Endothelial cell of umbilical vein (primary cell): Measurements from ENCODE around the gene SELENON. TPM values are rescaled to one million over a fixed set of nuclear protein-coding genes. Genes with fewer than 3 reads are reported as not detected.

Source experiments
- BruUV-seq: library from RNA; stranded (reverse); fragments of 400-500 nt; replicated peaks from 2 replicates; lab custom pipeline; 2021; lab: Mats Ljungman, UMichigan
- CTCF ChIA-PET: fragments of 300-600, 350-600 bp; sonication (Branson Sonifier 250); formaldehyde crosslinking; loops from one replicate; lab custom pipeline; 2021; ENCODE audit warnings: antibody characterized with exemption, inconsistent platforms; lab: Charles Lee
- POLR2A ChIA-PET: fragments of 300-600, 350-600 bp; sonication (Branson Sonifier 250); formaldehyde crosslinking; loops from one replicate; lab custom pipeline; 2021; ENCODE audit warnings: antibody characterized with exemption, inconsistent platforms; lab: Charles Lee
- DNase-seq: peaks from one replicate; pipeline ENCODE4 v3.0.0-alpha.2; 2011; ENCODE audit warnings: low read depth, low spot score
- FAIRE-seq: peaks from 2 replicates; lab custom pipeline; 2011; peaks lifted over from hg19 to GRCh38; lab: Jason Lieb, UNC
- H2AFZ ChIP-seq: 2 replicates; pipeline ENCODE4 v1.6.0; 2012; ENCODE audit warnings: low read depth, low read length, control low read depth, inconsistent platforms
- H3K27ac ChIP-seq: 2 replicates; pipeline ENCODE4 v1.5.1; 2011; ENCODE audit warnings: low read depth, mild to moderate bottlenecking, control low read depth, low read length, moderate library complexity; ENCODE audit not compliant: insufficient read depth
- H3K27me3 ChIP-seq, 2 experiments: 2 replicates each; pipeline versions ENCODE4 v1.6.0 to v1.6.1; 2011; ENCODE audit warnings: low read length in 2 of 2, mixed read lengths in 1 of 2; ENCODE audit not compliant: control insufficient read depth in 2 of 2, insufficient read depth in 2 of 2
- H3K36me3 ChIP-seq, 2 experiments: 2 replicates in 1 of 2; 3 replicates in 1 of 2; pipeline ENCODE4 v1.5.1; 2011; ENCODE audit warnings: low read length in 2 of 2, mild to moderate bottlenecking in 1 of 2, moderate library complexity in 1 of 2; ENCODE audit not compliant: control insufficient read depth in 2 of 2, insufficient read depth in 2 of 2; ENCODE audit errors: extremely low read depth in 1 of 2
- H3K4me1 ChIP-seq: 3 replicates; pipeline ENCODE4 v1.5.1; 2011; ENCODE audit warnings: mild to moderate bottlenecking, low read length; ENCODE audit not compliant: control insufficient read depth, insufficient read depth; ENCODE audit errors: extremely low read depth
- H3K4me2 ChIP-seq: 2 replicates; pipeline ENCODE4 v1.6.1; 2011; ENCODE audit warnings: low read length, control low read depth, mixed read lengths; ENCODE audit not compliant: insufficient read depth
- H3K4me3 ChIP-seq, 3 experiments: fragments of 200-600 bp in 1 of 3; sonication (generic), shearing (Covaris generic) in 1 of 3; replicated peaks in 1 of 3; 2 replicates each; pipeline ENCODE4 v1.5.1; 2011 to 2016; ENCODE audit warnings: control low read depth in 3 of 3, low read length in 3 of 3, mild to moderate bottlenecking in 2 of 3, inconsistent platforms in 1 of 3, low read depth in 1 of 3, moderate library complexity in 1 of 3; ENCODE audit not compliant: insufficient read depth in 1 of 3
- H3K79me2 ChIP-seq: 2 replicates; pipeline ENCODE4 v1.6.0; 2012; ENCODE audit warnings: low read length, inconsistent platforms; ENCODE audit not compliant: control insufficient read depth, insufficient read depth
- H3K9ac ChIP-seq: replicated peaks from 2 replicates; pipeline ENCODE3; 2011; ENCODE audit warnings: low read length, control low read depth; ENCODE audit not compliant: insufficient read depth; ENCODE audit errors: extremely low read depth
- H3K9me1 ChIP-seq: replicated peaks from 3 replicates; pipeline ENCODE4 v1.6.0; 2011; ENCODE audit warnings: mild to moderate bottlenecking, low read length; ENCODE audit not compliant: control insufficient read depth, insufficient read depth; ENCODE audit errors: extremely low read depth
- H3K9me3 ChIP-seq: replicated peaks from 2 replicates; pipeline ENCODE4 v1.5.1; 2012; ENCODE audit warnings: low read length, inconsistent platforms; ENCODE audit not compliant: control insufficient read depth, insufficient read depth
- H4K20me1 ChIP-seq: replicated peaks from 2 replicates; pipeline ENCODE3; 2011; ENCODE audit warnings: mild to moderate bottlenecking, low read length; ENCODE audit not compliant: control insufficient read depth, insufficient read depth; ENCODE audit errors: extremely low read depth
- EZH2 ChIP-seq: IDR thresholded peaks from 2 replicates; pipeline ENCODE4 v1.6.1; 2012; ENCODE audit warnings: borderline replicate concordance, low read depth, mild to moderate bottlenecking, moderate library complexity, low read length, inconsistent platforms; ENCODE audit not compliant: severe bottlenecking
- FOS ChIP-seq: IDR thresholded peaks from 2 replicates; pipeline ENCODE4 v1.6.1; 2011; ENCODE audit warnings: mild to moderate bottlenecking, low read length, moderate library complexity, borderline replicate concordance; ENCODE audit not compliant: insufficient read depth
- GATA2 ChIP-seq: IDR thresholded peaks from 2 replicates; pipeline ENCODE4 v1.7.0; 2011; ENCODE audit warnings: low read depth, mild to moderate bottlenecking, moderate library complexity, mixed read lengths, low read length; ENCODE audit not compliant: insufficient read length, insufficient read depth
- JUN ChIP-seq: IDR thresholded peaks from 2 replicates; pipeline ENCODE4 v1.6.1; 2011; ENCODE audit warnings: borderline replicate concordance, low read depth; ENCODE audit not compliant: insufficient read length, insufficient read depth
- MYC ChIP-seq: IDR thresholded peaks from one replicate; pipeline ENCODE4 v1.6.1; 2011; ENCODE audit warnings: mild to moderate bottlenecking, low read depth, low read length
- POLR2A ChIP-seq: IDR thresholded peaks from 2 replicates; pipeline ENCODE4 v1.6.1; 2012; ENCODE audit warnings: low read depth, mild to moderate bottlenecking, control low read depth, low read length
- POLR2AphosphoS5 ChIP-seq: IDR thresholded peaks from 2 replicates; pipeline ENCODE4 v1.6.1; 2012; ENCODE audit warnings: low read depth, mild to moderate bottlenecking, control low read depth, low read length, moderate library complexity; ENCODE audit not compliant: insufficient read depth
- dilution Hi-C: fragments of 300-500 bp; cut with MboI; formaldehyde crosslinking; loops from one replicate; pipeline ENCODE4 v1.15.0; 2019; ENCODE audit warnings: low sequenced_read_pairs; ENCODE audit not compliant: extremely low pct_ligation_motif_present
- intact Hi-C: fragments of 100-400 bp; cut with micrococcal nuclease; formaldehyde crosslinking; loops from one replicate; pipeline ENCODE4 v1.10.0; 2022
- polyA plus RNA-seq, 4 experiments: library from polyadenylated mRNA; depleted of rRNA in 3 of 4; stranded (reverse) in 3 of 4; unstranded in 1 of 4; fragments of >200 nt; gene quantifications; 2 replicates each; pipeline versions ENCODE4 v1.2.1 to v1.2.3, GENCODE V29; 2011 to 2012; ENCODE audit warnings: missing spikeins in 1 of 4
- total RNA-seq: library from RNA; stranded (reverse); gene quantifications from 2 replicates; pipeline ENCODE4 v1.2.3, GENCODE V29; 2021
- TF ChIP-seq, protein P1 (sequence below): IDR thresholded peaks from 2 replicates; pipeline ENCODE4 v1.6.1; 2011; ENCODE audit not compliant: insufficient read depth, insufficient read length
- TF ChIP-seq, protein P2 (sequence below), 2 donors: IDR thresholded peaks; 1 replicate in 1 of 2; 2 replicates in 1 of 2; pipeline ENCODE4 v1.5.1; 2011; ENCODE audit warnings: low read length in 2 of 2, mild to moderate bottlenecking in 2 of 2, moderate library complexity in 2 of 2, control low read depth in 1 of 2, inconsistent platforms in 1 of 2, low read depth in 1 of 2; ENCODE audit not compliant: insufficient read depth in 1 of 2; ENCODE audit errors: extremely low read depth in 1 of 2

Gene SELENON
- total and polyA plus RNA-seq, 2 donors (not counting 3 experiments of a cell fraction or from before 2014, with no cell fraction given), result 117 to 182 TPM

DNA sequence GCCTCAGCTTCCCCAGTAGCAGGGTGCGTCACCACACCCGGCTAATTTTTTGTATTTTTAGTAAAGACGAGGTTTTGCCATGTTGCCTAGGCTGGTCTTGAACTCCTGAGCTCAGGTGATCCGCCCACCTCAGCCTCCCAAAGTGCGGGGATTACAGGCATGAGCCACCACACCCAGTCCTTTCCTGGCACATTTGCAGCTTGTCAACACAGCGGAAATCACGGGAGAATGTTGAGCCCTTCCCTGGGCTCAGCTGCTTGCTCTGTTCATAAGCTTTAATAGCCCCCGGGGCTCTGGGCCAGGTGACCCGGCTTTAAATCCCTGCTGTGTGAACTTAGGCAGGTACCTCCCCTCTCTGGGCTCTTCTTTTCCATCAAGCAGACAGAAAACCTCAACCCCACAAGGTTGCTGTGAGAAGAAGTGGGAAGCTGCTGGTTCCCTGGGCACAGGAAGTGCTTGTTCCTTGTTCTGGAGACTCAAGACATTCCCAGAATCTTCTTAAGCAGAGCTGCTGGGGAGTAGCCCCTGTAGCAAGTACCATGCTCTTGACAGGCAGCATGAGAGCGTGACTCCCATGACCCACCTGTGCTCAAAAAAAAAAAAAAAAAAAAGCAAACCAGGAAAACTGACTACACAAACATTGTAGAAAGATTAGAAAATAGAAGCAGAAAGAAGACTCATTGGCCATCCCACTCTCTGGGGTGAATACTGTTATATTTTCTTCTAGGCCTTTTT, 14.5 kb upstream of the SELENON start:
- dilution Hi-C loops, result no loop called here
- CTCF ChIA-PET, result interaction anchor here (1.0 to 1.3 kb wide), 2 partner anchors 10 to 177 kb away, joined by 3 to 4 read pairs; no protein-coding TSS in a partner anchor
- POLR2A ChIA-PET, result no interaction called here

More for the DNA sequence above, 14.5 kb upstream of the SELENON start:
- FAIRE-seq (no peak), DNase-seq (no peak)
- no peak for TF ChIP-seq FOS
- TF ChIP-seq JUN, result no peak
- TF ChIP-seq, protein P1, sequence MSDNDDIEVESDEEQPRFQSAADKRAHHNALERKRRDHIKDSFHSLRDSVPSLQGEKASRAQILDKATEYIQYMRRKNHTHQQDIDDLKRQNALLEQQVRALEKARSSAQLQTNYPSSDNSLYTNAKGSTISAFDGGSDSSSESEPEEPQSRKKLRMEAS, result no peak
- TF ChIP-seq EZH2, result no peak
- no peak for TF ChIP-seq MYC
- TF ChIP-seq, protein P2, sequence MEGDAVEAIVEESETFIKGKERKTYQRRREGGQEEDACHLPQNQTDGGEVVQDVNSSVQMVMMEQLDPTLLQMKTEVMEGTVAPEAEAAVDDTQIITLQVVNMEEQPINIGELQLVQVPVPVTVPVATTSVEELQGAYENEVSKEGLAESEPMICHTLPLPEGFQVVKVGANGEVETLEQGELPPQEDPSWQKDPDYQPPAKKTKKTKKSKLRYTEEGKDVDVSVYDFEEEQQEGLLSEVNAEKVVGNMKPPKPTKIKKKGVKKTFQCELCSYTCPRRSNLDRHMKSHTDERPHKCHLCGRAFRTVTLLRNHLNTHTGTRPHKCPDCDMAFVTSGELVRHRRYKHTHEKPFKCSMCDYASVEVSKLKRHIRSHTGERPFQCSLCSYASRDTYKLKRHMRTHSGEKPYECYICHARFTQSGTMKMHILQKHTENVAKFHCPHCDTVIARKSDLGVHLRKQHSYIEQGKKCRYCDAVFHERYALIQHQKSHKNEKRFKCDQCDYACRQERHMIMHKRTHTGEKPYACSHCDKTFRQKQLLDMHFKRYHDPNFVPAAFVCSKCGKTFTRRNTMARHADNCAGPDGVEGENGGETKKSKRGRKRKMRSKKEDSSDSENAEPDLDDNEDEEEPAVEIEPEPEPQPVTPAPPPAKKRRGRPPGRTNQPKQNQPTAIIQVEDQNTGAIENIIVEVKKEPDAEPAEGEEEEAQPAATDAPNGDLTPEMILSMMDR (IDR thresholded peaks at IDR 0.05; ENCODE audit: extremely low read depth in 1 of 2, insufficient read depth in 1 of 2, low read depth in 1 of 2, low read length in 2 of 2), result no peak
- TF ChIP-seq GATA2, result no peak
- no peak for TF ChIP-seq POLR2A
- TF ChIP-seq POLR2AphosphoS5, result no peak
- no peaks in the 10 kb centered on the region for H4K20me1 ChIP-seq
- H3K4me3 ChIP-seq, result no peak overlapping the region
- H3K4me1 ChIP-seq, result no peaks in the 10 kb centered on the region
- no peaks in the 10 kb centered on the region for H3K9me3 ChIP-seq
- no peaks in the 10 kb centered on the region for H3K27me3 ChIP-seq
- H3K36me3 ChIP-seq, result no peaks in the 10 kb centered on the region
- H3K9me1 ChIP-seq, result no peaks in the 10 kb centered on the region
- intact Hi-C loops, result no loop called here
- H3K27ac ChIP-seq, result no peak overlapping the region
- H2AFZ ChIP-seq, result no peak overlapping the region
- H3K9ac ChIP-seq, result no peak overlapping the region
- BruUV-seq, result no TSS peak
- H3K79me2 ChIP-seq, result no peaks in the 10 kb centered on the region
- H3K4me2 ChIP-seq, result no peak overlapping the region
